Stimulated activated CD8-positive, alpha-beta memory T cell treated with anti-CD3 and anti-CD28 coated beads, Interleukin-7, amount 100 ng/mL, for 1 hour (primary cell): ENCODE results near the gene OAT.

Experiments used
- DNase-seq, 2 donors: peaks; one replicate each; pipeline ENCODE4 v3.0.0-alpha.2; 2020; ENCODE audit warnings: low read depth in 2 of 2

OAT gene

GRCh38 chr10:124354411-124355382, 64.0 kb downstream of the OAT start:
- no peak for DNase-seq

DNA sequence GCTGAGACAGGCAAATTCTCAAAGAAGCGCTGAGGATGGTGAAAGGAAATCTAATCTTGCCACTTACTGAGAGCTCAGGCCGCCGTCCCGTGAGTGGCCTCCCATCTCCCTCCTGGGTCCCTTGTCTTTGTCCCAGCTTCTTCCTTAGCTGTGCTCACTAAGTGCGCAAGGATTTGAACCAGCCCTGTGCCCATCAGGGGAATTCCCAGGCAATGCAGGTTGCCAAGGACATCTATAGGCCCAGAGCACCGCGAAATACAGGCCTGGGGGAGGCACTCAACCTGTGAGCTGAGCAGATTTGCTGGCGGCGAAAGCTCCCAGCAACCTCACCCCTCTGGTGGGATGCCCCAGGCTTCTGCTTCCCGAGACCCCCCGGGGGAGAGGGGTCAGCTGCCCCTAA, 64.8 kb downstream of the OAT start:
- no peak for DNase-seq

- DNase-seq, result no peak
These were observed 65.5 kb downstream of the OAT start for GRCh38 chr10:124353091-124353815.

- no peak for DNase-seq
These were observed 67.1 kb downstream of the OAT start for GRCh38 chr10:124351481-124352220.

- no peak for DNase-seq
These were observed 67.9 kb downstream of the OAT start for GRCh38 chr10:124350806-124351205.

GRCh38 chr10:124349996-124350280, 68.8 kb downstream of the OAT start:
- no peak for DNase-seq

DNA sequence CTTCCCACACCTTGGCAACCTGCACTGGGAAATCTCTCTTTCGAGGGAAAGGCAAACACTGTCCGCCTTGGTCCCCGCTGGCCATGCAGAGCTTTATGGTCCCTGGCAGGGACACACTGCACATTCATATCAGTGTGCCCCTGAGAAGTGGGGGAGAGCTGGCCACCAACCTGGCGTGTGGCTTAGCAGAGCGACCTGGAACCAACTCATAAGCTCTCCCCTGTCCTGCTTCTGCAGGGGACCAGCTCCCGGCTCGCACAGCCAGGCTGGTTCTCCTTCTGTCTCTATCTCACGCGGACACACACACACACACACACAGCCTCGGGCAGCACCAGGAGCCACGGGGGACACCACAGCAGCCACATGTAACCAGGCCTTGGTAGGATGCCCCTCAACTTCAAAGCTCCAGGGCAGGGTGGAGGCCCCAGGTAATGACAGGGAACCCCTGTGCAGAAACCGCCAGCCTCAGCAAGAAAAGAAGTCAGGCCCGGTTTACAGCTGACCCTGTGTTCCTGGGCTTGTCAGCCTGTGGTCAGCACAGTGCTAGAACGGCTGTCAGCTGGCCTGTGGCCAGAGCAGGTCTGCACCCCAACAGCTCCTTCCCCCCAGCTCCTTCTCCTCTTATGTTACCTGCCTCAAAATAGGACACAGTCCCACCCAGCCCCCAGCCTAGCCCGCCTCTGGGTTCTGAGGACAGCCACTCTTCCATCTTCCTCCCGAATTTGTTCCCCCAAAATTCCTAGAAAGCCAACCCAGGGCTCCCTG, 69.3 kb downstream of the OAT start:
- no peak for DNase-seq

- no peak for DNase-seq
These were observed 69.9 kb downstream of the OAT start for GRCh38 chr10:124348801-124349200.

- DNase-seq, result no peak
These were observed 70.8 kb downstream of the OAT start for GRCh38 chr10:124347956-124348355.
